Measurements from ENCODE around the gene CEBPZ. TPM values are rescaled to one million over a fixed set of nuclear protein-coding genes. Genes with fewer than 3 reads are reported as not detected.

The CEBPZ gene
- total RNA-seq, 1 donor from 2014 or later: 64.2 TPM

- H3K4me3 ChIP-seq (ENCODE audit: low read depth, low read length): no peak overlapping the region
- TF ChIP-seq CTCF (conservative IDR thresholded peaks at IDR 0.05; ENCODE audit: low read depth, low read length): peak; percentile 7
- DNase-seq (ENCODE audit: low read depth): no peak
Measured at GRCh38 chr2:37180006-37180639, 51.3 kb downstream of the CEBPZ start.

- TF ChIP-seq CTCF (conservative IDR thresholded peaks at IDR 0.05; ENCODE audit: low read depth, low read length): no peak
- no peak overlapping the region for H3K4me3 ChIP-seq (ENCODE audit: low read depth, low read length)
- DNase-seq (ENCODE audit: low read depth): no peak
Measured at GRCh38 chr2:37173741-37174140, 57.7 kb downstream of the CEBPZ start.

GRCh38 chr2:37171624-37171950, 59.8 kb downstream of the CEBPZ start:
- DNase-seq (ENCODE audit: low read depth): no peak
- no peak overlapping the region for H3K4me3 ChIP-seq (ENCODE audit: low read depth, low read length)
- TF ChIP-seq CTCF (conservative IDR thresholded peaks at IDR 0.05; ENCODE audit: low read depth, low read length): no peak

- DNase-seq (ENCODE audit: low read depth): no peak
- TF ChIP-seq CTCF (conservative IDR thresholded peaks at IDR 0.05; ENCODE audit: low read depth, low read length): peak; percentile 81
- H3K4me3 ChIP-seq (ENCODE audit: low read depth, low read length): no peak overlapping the region
Measured at GRCh38 chr2:37168217-37168981, 63.0 kb downstream of the CEBPZ start.

- no peak for DNase-seq (ENCODE audit: low read depth)
- no peak overlapping the region for H3K4me3 ChIP-seq (ENCODE audit: low read depth, low read length)
- TF ChIP-seq CTCF (conservative IDR thresholded peaks at IDR 0.05; ENCODE audit: low read depth, low read length): no peak
Measured at GRCh38 chr2:37167636-37168180, 63.7 kb downstream of the CEBPZ start.

GRCh38 chr2:37164757-37165156, 66.6 kb downstream of the CEBPZ start:
- no peak for TF ChIP-seq CTCF (conservative IDR thresholded peaks at IDR 0.05; ENCODE audit: low read depth, low read length)
- no peak overlapping the region for H3K4me3 ChIP-seq (ENCODE audit: low read depth, low read length)
- DNase-seq (ENCODE audit: low read depth): no peak

Measured in epithelial cell of proximal tubule (primary cell).